GM12891 (cell line): ENCODE data around the gene LYPD8.

Source experiments
- DNase-seq: peaks from one replicate; pipeline ENCODE4 v3.0.0; 2011; ENCODE audit warnings: low spot score; ENCODE audit not compliant: insufficient read length
- FAIRE-seq: peaks from 2 replicates; lab custom pipeline; 2011; peaks lifted over from hg19 to GRCh38; lab: Jason Lieb, UNC
- PAX5 ChIP-seq: IDR thresholded peaks from 2 replicates; pipeline ENCODE4 v1.6.1; 2011; ENCODE audit warnings: low read length, moderate library complexity, mild to moderate bottlenecking; ENCODE audit not compliant: insufficient read depth, severe bottlenecking
- POLR2A ChIP-seq: IDR thresholded peaks from 2 replicates; pipeline ENCODE4 v1.6.1; 2011; ENCODE audit warnings: low read depth, low read length, control low read depth
- POLR2AphosphoS5 ChIP-seq: IDR thresholded peaks from 2 replicates; pipeline ENCODE4 v1.6.1; 2011; ENCODE audit warnings: low read depth, low read length, control low read depth
- POU2F2 ChIP-seq: IDR thresholded peaks from 2 replicates; pipeline ENCODE4 v1.6.1; 2011; ENCODE audit warnings: low read depth, mild to moderate bottlenecking, control low read depth, low read length, moderate library complexity
- SPI1 ChIP-seq: IDR thresholded peaks from 2 replicates; pipeline ENCODE4 v1.6.1; 2011; ENCODE audit warnings: low read depth, low read length, control low read depth
- TAF1 ChIP-seq: IDR thresholded peaks from 2 replicates; pipeline ENCODE4 v1.6.1; 2011; ENCODE audit warnings: low read depth, low read length, control low read depth

LYPD8 gene

GRCh38 chr1:248788327-248788726 is 32.8 kb upstream of the LYPD8 start:
- FAIRE-seq (no peak), DNase-seq (no peak)
- TF ChIP-seq POLR2A, result no peak
- TF ChIP-seq POU2F2, result no peak
- TF ChIP-seq POLR2AphosphoS5, result no peak
- no peak for TF ChIP-seq TAF1
- TF ChIP-seq SPI1, result no peak
- no peak for TF ChIP-seq PAX5

GRCh38 chr1:248787430-248787829 is 31.9 kb upstream of the LYPD8 start:
- no peak for FAIRE-seq
- no peak for TF ChIP-seq TAF1
- TF ChIP-seq POLR2AphosphoS5, result no peak
- no peak for TF ChIP-seq POLR2A
- no peak for TF ChIP-seq PAX5
- TF ChIP-seq POU2F2, result no peak
- no peak for TF ChIP-seq SPI1
- DNase-seq, result no peak

- DNase-seq, result no peak
- no peak for FAIRE-seq
These were observed 30.6 kb upstream of the LYPD8 start for GRCh38 chr1:248786156-248786555.

GRCh38 chr1:248783367-248783766 is 27.8 kb upstream of the LYPD8 start:
- no peak for FAIRE-seq
- TF ChIP-seq POLR2AphosphoS5, result no peak
- TF ChIP-seq TAF1, result no peak
- TF ChIP-seq SPI1, result no peak
- TF ChIP-seq PAX5, result no peak
- TF ChIP-seq POU2F2, result no peak
- no peak for TF ChIP-seq POLR2A
- DNase-seq, result no peak

More at GRCh38 chr1:248786156-248786555, 30.6 kb upstream of the LYPD8 start:
- TF ChIP-seq POU2F2 (no peak), POLR2A (no peak), TAF1 (no peak), SPI1 (no peak), PAX5 (no peak), POLR2AphosphoS5 (no peak)

GRCh38 chr1:248782416-248783141 is 27.0 kb upstream of the LYPD8 start:
- TF ChIP-seq POLR2AphosphoS5 (no peak), SPI1 (no peak), PAX5 (no peak), POLR2A (no peak), POU2F2 (no peak), TAF1 (no peak)
- DNase-seq (no peak), FAIRE-seq (no peak)

GRCh38 chr1:248779350-248779749 is 23.8 kb upstream of the LYPD8 start:
- DNase-seq (no peak), FAIRE-seq (no peak)
- TF ChIP-seq TAF1, result no peak
- TF ChIP-seq POLR2AphosphoS5, result no peak
- no peak for TF ChIP-seq POLR2A
- TF ChIP-seq SPI1, result no peak
- no peak for TF ChIP-seq POU2F2
- no peak for TF ChIP-seq PAX5

DNA sequence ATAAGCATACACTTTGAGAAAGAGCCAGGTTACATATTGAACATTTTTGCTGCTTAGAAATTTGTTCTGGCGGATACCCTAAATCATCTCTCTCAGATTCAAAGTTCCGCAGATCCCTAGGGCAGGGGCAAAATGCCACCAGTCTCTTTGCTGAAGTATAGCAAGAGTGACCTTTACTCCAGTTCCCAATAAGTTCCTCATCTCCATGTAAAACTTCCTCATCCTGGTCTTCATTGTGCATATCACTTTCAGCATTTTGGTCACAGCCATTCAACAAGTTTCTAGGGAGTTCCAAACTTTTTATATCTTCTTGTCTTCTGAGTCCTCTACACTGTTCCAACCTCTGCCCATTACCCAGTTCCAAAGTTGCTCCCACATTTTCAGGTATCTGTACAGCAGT is 23.3 kb upstream of the LYPD8 start:
- TF ChIP-seq POLR2AphosphoS5 (no peak), SPI1 (no peak), POU2F2 (no peak), PAX5 (no peak), POLR2A (no peak), TAF1 (no peak)
- FAIRE-seq (no peak), DNase-seq (no peak)

- no peak for TF ChIP-seq POLR2A
- no peak for TF ChIP-seq POU2F2
- TF ChIP-seq POLR2AphosphoS5, result no peak
- no peak for TF ChIP-seq SPI1
- TF ChIP-seq TAF1, result no peak
- TF ChIP-seq PAX5, result no peak
- DNase-seq (no peak), FAIRE-seq (no peak)
These were observed 21.4 kb upstream of the LYPD8 start for GRCh38 chr1:248776991-248777390.

DNA sequence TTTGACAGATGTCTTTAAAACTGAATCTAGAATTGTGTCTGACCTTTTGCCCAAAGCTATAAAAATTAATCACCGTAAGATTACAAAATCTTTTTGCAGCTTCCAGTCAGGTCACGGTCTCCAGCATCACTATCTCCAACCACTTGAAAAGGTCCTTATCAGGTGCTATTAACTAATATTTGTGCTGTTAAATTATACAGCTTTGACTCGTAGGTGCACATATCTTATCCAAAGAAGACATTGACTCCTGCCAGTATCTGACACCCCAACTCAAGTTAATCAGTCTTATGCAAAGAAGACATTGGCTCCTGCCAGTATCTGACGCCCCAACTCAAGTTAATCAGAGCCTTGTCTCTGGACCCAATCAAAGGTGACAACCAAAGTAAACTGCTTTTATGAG is 19.9 kb upstream of the LYPD8 start:
- FAIRE-seq, result no peak
- DNase-seq, result no peak
- TF ChIP-seq TAF1 (no peak), POLR2AphosphoS5 (no peak), POU2F2 (no peak), POLR2A (no peak), PAX5 (no peak), SPI1 (no peak)

- FAIRE-seq (no peak), DNase-seq (no peak)
- TF ChIP-seq SPI1 (no peak), TAF1 (no peak), POLR2A (no peak), PAX5 (no peak)
These were observed 4.1 kb upstream of the LYPD8 start for GRCh38 chr1:248759644-248760043.
